Breast epithelium (tissue), 4 donors: Measurements from ENCODE around the gene DEFB129. TPM values are rescaled to one million over a fixed set of nuclear protein-coding genes. Genes with fewer than 3 reads are reported as not detected.
A peak's percentile ranks its signal among the peaks of the same experiment; 100 is the strongest.

ENCODE experiments used
- DNase-seq, 2 donors: peaks; one replicate each; pipeline ENCODE4 v3.0.0-alpha.2; 2019; ENCODE audit warnings: low spot score in 2 of 2
- H3K27ac ChIP-seq, 2 donors: fragments of 200-600 bp; sonication (generic) in 1 of 2; one replicate each; pipeline ENCODE4 v1.5.1; 2016 to 2019; ENCODE audit warnings: mild to moderate bottlenecking in 1 of 2
- H3K27me3 ChIP-seq, 2 donors: fragments of 200-600 bp; sonication (generic) in 1 of 2; one replicate each; pipeline versions ENCODE4 v1.5.1 to v1.6.0; 2017 to 2019; ENCODE audit warnings: control low read depth in 1 of 2, mild to moderate bottlenecking in 1 of 2
- H3K36me3 ChIP-seq: fragments of 200-600 bp; one replicate; pipeline ENCODE4 v1.5.1; 2019
- H3K4me1 ChIP-seq, 2 donors: fragments of 200-600 bp; sonication (generic); one replicate each; pipeline ENCODE4 v1.5.1; 2016 to 2019; ENCODE audit warnings: control low read depth in 1 of 2
- H3K4me3 ChIP-seq, 3 donors: fragments of 200-600 bp; sonication (generic); 1 replicate in 2 of 3; 2 replicates in 1 of 3; pipeline ENCODE4 v1.5.1; 2016 to 2019; ENCODE audit warnings: mild to moderate bottlenecking in 3 of 3, moderate library complexity in 2 of 3
- H3K9me3 ChIP-seq, 2 donors: fragments of 200-600 bp; sonication (generic) in 1 of 2; one replicate each; pipeline ENCODE4 v1.5.1; 2016 to 2019; ENCODE audit warnings: control low read depth in 1 of 2
- POLR2A ChIP-seq: fragments of 450-650 bp; IDR thresholded peaks from one replicate; pipeline ENCODE4 v1.6.1; 2016; ENCODE audit warnings: antibody characterized with exemption, mild to moderate bottlenecking, moderate library complexity
- POLR2AphosphoS5 ChIP-seq, 3 donors: sonication (generic); formaldehyde crosslinking; IDR thresholded peaks; one replicate each; pipeline ENCODE4 v1.6.1; 2017; ENCODE audit warnings: antibody characterized with exemption in 3 of 3
- intact Hi-C: fragments of 100-400 bp; cut with DNase I; formaldehyde crosslinking; loops from one replicate; pipeline ENCODE4 v1.15.1; 2023; ENCODE audit warnings: low total_unique reads
- total RNA-seq, 3 donors: library from RNA; depleted of rRNA; stranded (reverse); fragments of >200 nt; gene quantifications; one replicate each; pipeline ENCODE4 v1.1.0, GENCODE V29; 2016
- TF ChIP-seq, protein P1 (sequence below), 3 donors: fragments of 450-650 bp; IDR thresholded peaks; one replicate each; pipeline ENCODE4 v1.5.1; 2016 to 2017; ENCODE audit warnings: antibody characterized with exemption in 3 of 3, mild to moderate bottlenecking in 3 of 3, moderate library complexity in 3 of 3

The DEFB129 gene
- total RNA-seq, 3 donors from 2014 or later: not detected

DNA sequence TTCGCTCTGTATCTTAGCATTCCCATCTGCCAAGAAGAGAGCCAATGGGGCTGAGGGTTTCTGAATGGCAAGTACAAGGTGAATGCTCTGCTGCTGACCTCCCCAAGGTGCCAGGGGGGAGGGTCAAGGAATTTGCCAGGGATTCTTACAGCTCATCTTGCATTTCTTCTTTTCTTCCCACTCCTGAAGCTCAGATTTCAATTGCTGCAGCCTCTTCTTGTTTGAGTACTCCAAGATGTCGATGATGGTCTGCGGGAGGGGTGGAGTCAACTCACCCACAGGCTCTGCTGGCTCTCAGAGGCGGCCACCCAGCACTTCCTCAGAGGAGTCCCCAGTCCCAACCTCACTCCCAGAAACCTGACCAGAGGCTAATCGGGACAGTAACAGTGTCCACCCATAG is 51.1 kb downstream of the DEFB129 start:
- TF ChIP-seq POLR2A: no peak
- no peak for TF ChIP-seq POLR2AphosphoS5 (IDR thresholded peaks at IDR 0.05)
- TF ChIP-seq, protein P1, sequence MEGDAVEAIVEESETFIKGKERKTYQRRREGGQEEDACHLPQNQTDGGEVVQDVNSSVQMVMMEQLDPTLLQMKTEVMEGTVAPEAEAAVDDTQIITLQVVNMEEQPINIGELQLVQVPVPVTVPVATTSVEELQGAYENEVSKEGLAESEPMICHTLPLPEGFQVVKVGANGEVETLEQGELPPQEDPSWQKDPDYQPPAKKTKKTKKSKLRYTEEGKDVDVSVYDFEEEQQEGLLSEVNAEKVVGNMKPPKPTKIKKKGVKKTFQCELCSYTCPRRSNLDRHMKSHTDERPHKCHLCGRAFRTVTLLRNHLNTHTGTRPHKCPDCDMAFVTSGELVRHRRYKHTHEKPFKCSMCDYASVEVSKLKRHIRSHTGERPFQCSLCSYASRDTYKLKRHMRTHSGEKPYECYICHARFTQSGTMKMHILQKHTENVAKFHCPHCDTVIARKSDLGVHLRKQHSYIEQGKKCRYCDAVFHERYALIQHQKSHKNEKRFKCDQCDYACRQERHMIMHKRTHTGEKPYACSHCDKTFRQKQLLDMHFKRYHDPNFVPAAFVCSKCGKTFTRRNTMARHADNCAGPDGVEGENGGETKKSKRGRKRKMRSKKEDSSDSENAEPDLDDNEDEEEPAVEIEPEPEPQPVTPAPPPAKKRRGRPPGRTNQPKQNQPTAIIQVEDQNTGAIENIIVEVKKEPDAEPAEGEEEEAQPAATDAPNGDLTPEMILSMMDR (IDR thresholded peaks at IDR 0.05): no peak
- peak overlapping the region in 1 of 2 donors; percentile 36 for H3K27ac ChIP-seq
- peaks cover 5% of the 10 kb centered on the region for H3K36me3 ChIP-seq
- H3K4me3 ChIP-seq: peak overlapping the region in 2 of 3 donors; percentile 11 to 70
- H3K27me3 ChIP-seq: no peaks in the 10 kb centered on the region
- no peaks in the 10 kb centered on the region for H3K4me1 ChIP-seq
- no peaks in the 10 kb centered on the region for H3K9me3 ChIP-seq
- no peak for DNase-seq
- intact Hi-C loops: no loop called here

DNA sequence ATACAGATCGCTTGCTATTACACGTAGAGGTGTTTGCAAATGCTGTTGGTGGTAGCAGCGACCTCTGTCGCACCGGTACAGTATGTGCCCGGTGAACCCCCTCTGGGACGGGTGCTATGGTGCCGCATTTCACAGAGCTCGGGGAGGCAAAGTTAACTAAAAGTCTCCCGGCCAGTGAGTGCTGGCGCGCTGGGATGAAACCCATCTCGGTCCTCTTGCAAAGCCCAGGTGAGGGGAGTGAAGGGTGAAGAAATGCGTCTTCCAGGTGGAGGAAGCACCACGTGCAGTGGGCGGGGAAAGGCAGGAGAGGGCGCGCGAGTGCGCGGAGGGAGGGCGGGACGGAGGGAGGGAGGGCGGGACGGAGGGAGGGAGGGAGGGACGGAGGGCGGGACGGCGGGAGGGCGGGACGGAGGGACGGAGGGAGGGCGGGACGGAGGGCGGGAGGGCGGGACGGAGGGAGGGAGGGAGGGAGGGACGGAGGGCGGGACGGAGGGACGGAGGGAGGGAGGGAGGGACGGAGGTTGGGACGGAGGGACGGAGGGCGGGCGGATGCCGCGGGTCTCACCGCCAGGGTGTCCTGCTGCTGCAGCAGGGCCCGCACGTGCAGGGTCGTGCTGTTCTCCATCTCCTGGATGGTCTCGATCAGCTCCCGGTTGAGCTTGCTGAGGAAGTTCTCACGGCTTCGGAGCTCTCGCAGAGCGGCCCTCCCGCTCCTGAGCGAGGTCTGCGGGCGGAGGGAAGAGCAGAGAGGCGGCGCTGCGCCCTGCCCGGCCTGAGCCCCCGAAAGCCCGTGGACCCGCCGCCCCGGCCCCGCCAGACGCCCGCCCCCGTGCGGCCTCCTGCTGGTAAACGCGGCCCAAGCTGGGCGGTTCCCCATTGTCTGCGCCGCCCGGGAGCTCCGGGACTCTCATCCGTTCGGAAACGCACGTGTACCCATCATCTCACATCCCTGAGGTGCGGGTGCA is 51.8 kb downstream of the DEFB129 start:
- intact Hi-C loops: no loop called here
- DNase-seq: peak in 1 of 2 donors; percentile 78
- H3K4me3 ChIP-seq: peak overlapping the region in 2 of 3 donors; percentile 27 to 70
- no peaks in the 10 kb centered on the region for H3K4me1 ChIP-seq
- TF ChIP-seq, protein P1 (IDR thresholded peaks at IDR 0.05): peak in 2 of 3 donors; percentile 40 to 50
- no peak for TF ChIP-seq POLR2A
- H3K36me3 ChIP-seq: peaks cover 5% of the 10 kb centered on the region
- no peaks in the 10 kb centered on the region for H3K27me3 ChIP-seq
- H3K27ac ChIP-seq: peak overlapping the region in 1 of 2 donors; percentile 79
- no peaks in the 10 kb centered on the region for H3K9me3 ChIP-seq

Other genes with a start within 250 kb of the DEFB129 start
- gene DEFB125, start 139.6 kb upstream of the DEFB129 start, total RNA-seq: not detected
- not detected for gene DEFB126, start 84.7 kb upstream of the DEFB129 start, total RNA-seq
- not detected for gene DEFB127, start 69.8 kb upstream of the DEFB129 start, total RNA-seq
- gene DEFB128, start 37.5 kb upstream of the DEFB129 start, total RNA-seq: not detected
- under 1 TPM; 0.29 to 0.96 (median 0.33) TPM for gene DEFB132, start 30.5 kb downstream of the DEFB129 start, total RNA-seq
- gene C20orf96, start 63.5 kb downstream of the DEFB129 start, total RNA-seq: 1 to 10 TPM; 2.6 to 9.2 (median 6.1) TPM
- gene ZCCHC3, start 70.3 kb downstream of the DEFB129 start, total RNA-seq: 10 to 100 TPM; 10.1 to 14.0 (median 11.5) TPM
- gene SOX12, start 98.3 kb downstream of the DEFB129 start, total RNA-seq: 1 to 10 TPM; 1.1 to 3.7 (median 3.3) TPM
- gene NRSN2, start 119.9 kb downstream of the DEFB129 start, total RNA-seq: 10 to 100 TPM in 2 of 3 donors, 1 to 10 TPM in 1; 9.4 to 22.3 (median 21.8) TPM
- 10 to 100 TPM in 2 of 3 donors, 1 to 10 TPM in 1; 4.5 to 18.0 (median 14.5) TPM for gene TRIB3, start 153.5 kb downstream of the DEFB129 start, total RNA-seq
- gene RBCK1, start 181.0 kb downstream of the DEFB129 start, total RNA-seq: 10 to 100 TPM; 61.3 to 69.5 (median 66.2) TPM
- 10 to 100 TPM; 37.7 to 56.6 (median 42.3) TPM for gene TBC1D20, start 235.3 kb downstream of the DEFB129 start, total RNA-seq